K562 (cell line): Measurements from ENCODE around the gene RUNX3. TPM values are rescaled to one million over a fixed set of nuclear protein-coding genes. Genes with fewer than 3 reads are reported as not detected.

Experiments
- U2AF1 ChIP-seq: fragments of 200-400 bp; formaldehyde crosslinking; optimal IDR thresholded peaks from 2 replicates; pipeline ENCODE3; 2017; ENCODE audit warnings: mild to moderate bottlenecking, low read depth, low read length, moderate library complexity
- polyA plus RNA-seq, 8 experiments: library from polyadenylated mRNA; depleted of rRNA in 4 of 8; stranded (reverse) in 5 of 8; unstranded in 3 of 8; fragments of >200 nt; fragmentation: Nextera tagmentation in 2 of 8; fragmentation: Illumina TruSeq in 1 of 8; extraction: Ambion mirVana in 2 of 8; extraction: Trizol in 1 of 8; gene quantifications; 2 replicates each; pipeline versions ENCODE4 v1.2.1 to v1.2.3, GENCODE V29; 2011 to 2014; ENCODE audit warnings: inconsistent platforms in 1 of 8, missing spikeins in 1 of 8
- total RNA-seq, 7 experiments: library from RNA; depleted of rRNA in 6 of 7; stranded (reverse); fragments of >200 nt in 6 of 7; fragmentation: Illumina TruSeq in 2 of 7; extraction: Trizol in 2 of 7; gene quantifications; 2 replicates each; pipeline versions ENCODE4 v1.2.1 to v1.2.3, GENCODE V29; 2011 to 2021; ENCODE audit warnings: low replicate concordance in 1 of 7
- TF ChIP-seq, protein P1 (sequence below): fragments of 450-650 bp; IDR thresholded peaks from 2 replicates; pipeline ENCODE4 v1.6.1; 2018; ENCODE audit not compliant: partially characterized antibody
- TF ChIP-seq, protein P2 (sequence below), 2 experiments: fragments of 450-650 bp in 1 of 2; IDR thresholded peaks; 2 replicates each; pipeline ENCODE4 v1.6.1; 2011 to 2017; ENCODE audit warnings: low read depth in 2 of 2, antibody characterized with exemption in 1 of 2, borderline replicate concordance in 1 of 2, low read length in 1 of 2, mild to moderate bottlenecking in 1 of 2, mixed read lengths in 1 of 2; ENCODE audit not compliant: control insufficient read depth in 1 of 2

Gene RUNX3
- total and polyA plus RNA-seq, 9 of the 15 experiments (the other 6 are each of a cell fraction or from before 2014, with no cell fraction given), result 0.01 to 0.64 (median 0.09) TPM

DNA sequence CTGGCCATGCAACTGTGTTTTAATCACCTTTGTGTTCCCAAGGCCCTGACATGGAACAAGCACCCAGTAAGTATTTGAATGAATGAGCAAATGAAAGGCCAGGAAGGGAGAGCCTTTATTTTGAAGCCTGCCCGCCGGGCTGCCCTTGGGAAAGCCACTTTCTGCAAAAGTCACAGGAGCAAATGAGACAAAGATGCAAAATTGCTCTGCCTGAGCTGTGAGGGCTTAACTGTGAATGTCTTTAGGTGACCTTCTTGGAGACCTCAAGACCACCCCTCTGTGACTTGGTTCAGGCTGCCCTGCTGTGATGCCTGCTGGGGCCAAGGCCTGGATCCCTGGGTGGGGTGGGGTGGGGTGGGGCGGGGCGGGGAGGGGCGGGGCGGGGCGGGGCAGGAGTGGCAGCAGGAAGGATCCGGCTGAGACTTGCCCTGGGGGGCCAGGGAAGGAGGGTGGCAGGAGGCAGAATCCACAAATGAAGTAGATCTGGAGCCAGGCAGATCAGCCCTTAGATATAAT lies 54.0 kb downstream of the RUNX3 start (continued):
- TF ChIP-seq, protein P1, sequence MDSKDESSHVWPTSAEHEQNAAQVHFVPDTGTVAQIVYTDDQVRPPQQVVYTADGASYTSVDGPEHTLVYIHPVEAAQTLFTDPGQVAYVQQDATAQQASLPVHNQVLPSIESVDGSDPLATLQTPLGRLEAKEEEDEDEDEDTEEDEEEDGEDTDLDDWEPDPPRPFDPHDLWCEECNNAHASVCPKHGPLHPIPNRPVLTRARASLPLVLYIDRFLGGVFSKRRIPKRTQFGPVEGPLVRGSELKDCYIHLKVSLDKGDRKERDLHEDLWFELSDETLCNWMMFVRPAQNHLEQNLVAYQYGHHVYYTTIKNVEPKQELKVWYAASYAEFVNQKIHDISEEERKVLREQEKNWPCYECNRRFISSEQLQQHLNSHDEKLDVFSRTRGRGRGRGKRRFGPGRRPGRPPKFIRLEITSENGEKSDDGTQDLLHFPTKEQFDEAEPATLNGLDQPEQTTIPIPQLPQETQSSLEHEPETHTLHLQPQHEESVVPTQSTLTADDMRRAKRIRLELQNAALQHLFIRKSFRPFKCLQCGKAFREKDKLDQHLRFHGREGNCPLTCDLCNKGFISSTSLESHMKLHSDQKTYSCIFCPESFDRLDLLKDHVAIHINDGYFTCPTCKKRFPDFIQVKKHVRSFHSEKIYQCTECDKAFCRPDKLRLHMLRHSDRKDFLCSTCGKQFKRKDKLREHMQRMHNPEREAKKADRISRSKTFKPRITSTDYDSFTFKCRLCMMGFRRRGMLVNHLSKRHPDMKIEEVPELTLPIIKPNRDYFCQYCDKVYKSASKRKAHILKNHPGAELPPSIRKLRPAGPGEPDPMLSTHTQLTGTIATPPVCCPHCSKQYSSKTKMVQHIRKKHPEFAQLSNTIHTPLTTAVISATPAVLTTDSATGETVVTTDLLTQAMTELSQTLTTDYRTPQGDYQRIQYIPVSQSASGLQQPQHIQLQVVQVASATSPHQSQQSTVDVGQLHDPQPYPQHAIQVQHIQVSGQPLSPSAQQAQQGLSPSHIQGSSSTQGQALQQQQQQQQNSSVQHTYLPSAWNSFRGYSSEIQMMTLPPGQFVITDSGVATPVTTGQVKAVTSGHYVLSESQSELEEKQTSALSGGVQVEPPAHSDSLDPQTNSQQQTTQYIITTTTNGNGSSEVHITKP, result peak; percentile 62
- TF ChIP-seq U2AF1, result no peak
- TF ChIP-seq, protein P2, sequence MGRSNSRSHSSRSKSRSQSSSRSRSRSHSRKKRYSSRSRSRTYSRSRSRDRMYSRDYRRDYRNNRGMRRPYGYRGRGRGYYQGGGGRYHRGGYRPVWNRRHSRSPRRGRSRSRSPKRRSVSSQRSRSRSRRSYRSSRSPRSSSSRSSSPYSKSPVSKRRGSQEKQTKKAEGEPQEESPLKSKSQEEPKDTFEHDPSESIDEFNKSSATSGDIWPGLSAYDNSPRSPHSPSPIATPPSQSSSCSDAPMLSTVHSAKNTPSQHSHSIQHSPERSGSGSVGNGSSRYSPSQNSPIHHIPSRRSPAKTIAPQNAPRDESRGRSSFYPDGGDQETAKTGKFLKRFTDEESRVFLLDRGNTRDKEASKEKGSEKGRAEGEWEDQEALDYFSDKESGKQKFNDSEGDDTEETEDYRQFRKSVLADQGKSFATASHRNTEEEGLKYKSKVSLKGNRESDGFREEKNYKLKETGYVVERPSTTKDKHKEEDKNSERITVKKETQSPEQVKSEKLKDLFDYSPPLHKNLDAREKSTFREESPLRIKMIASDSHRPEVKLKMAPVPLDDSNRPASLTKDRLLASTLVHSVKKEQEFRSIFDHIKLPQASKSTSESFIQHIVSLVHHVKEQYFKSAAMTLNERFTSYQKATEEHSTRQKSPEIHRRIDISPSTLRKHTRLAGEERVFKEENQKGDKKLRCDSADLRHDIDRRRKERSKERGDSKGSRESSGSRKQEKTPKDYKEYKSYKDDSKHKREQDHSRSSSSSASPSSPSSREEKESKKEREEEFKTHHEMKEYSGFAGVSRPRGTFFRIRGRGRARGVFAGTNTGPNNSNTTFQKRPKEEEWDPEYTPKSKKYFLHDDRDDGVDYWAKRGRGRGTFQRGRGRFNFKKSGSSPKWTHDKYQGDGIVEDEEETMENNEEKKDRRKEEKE (IDR thresholded peaks at IDR 0.05; ENCODE audit: borderline replicate concordance in 1 of 2, control insufficient read depth in 1 of 2, low read depth in 2 of 2, low read length in 1 of 2), result no peak
